Activated naive CD4-positive, alpha-beta T cell treated with anti-CD3 and anti-CD28 coated beads, Interleukin-2, amount 50 U/mL, for 72 hours (primary cell): ENCODE results near the gene CNGA1. TPM values are rescaled to one million over a fixed set of nuclear protein-coding genes. Genes with fewer than 3 reads are reported as not detected.
"Not testable (repeated sequence)": the region's sequence is repeated elsewhere in the genome, so short reads cannot be mapped to it uniquely, and the experiment has no call there.

Experiments
- ATAC-seq, 2 donors: fragments of 150-1000 bp; cut with Tn5 transposase; 2 replicates each; pipeline ENCODE4 v1.10.0; 2021; ENCODE audit warnings: mild to moderate bottlenecking in 2 of 2, moderate library complexity in 2 of 2
- DNase-seq, 2 donors: peaks; one replicate each; pipeline ENCODE4 v3.0.0; 2021 to 2022; ENCODE audit warnings: low spot score in 2 of 2
- H3K27ac Mint-ChIP-seq, 2 donors: one replicate each; pipeline ENCODE4 v1.8.0; 2022; ENCODE audit warnings: mild to moderate bottlenecking in 2 of 2, mixed read lengths in 2 of 2
- H3K36me3 Mint-ChIP-seq, 2 donors: one replicate each; pipeline ENCODE4 v1.8.0; 2022; ENCODE audit warnings: mixed read lengths in 2 of 2
- H3K9me3 Mint-ChIP-seq, 2 donors: one replicate each; pipeline ENCODE4 v1.8.0; 2022; ENCODE audit warnings: mixed read lengths in 2 of 2
- total RNA-seq, 2 donors: library from RNA; stranded (reverse); gene quantifications; one replicate each; pipeline ENCODE4 v1.2.3, GENCODE V29; 2022

CNGA1 gene
- total RNA-seq, 2 donors from 2014 or later = 0.27 to 0.55 TPM

GRCh38 chr4:47939456-47939855, 77.0 kb downstream of the CNGA1 start:
- H3K9me3 Mint-ChIP-seq = no peaks in the 10 kb centered on the region
- H3K36me3 Mint-ChIP-seq = no peaks in the 10 kb centered on the region
- H3K27ac Mint-ChIP-seq = no peak overlapping the region

DNA sequence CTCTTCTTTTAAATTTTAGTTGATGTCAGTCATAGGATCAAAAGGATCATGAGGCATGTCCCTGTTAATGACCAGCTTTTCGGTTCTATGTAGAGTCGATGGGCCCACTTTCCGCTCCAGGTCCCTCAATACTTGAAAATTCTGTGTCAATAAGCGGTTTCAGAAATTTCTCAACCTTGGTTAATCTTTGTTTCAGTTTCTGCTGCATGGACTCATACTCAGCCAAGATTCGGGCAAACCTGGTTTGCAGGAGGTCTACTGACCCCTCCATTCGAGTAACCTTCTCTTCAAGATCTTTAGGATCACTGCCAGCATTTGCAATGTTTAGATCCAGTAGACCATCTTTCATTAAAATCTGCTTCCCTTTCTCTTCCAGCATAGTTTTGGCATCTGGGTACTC, 80.1 kb downstream of the CNGA1 start:
- H3K9me3 Mint-ChIP-seq = no peaks in the 10 kb centered on the region

More at GRCh38 chr4:47939456-47939855, 77.0 kb downstream of the CNGA1 start:
- no peak for ATAC-seq
- DNase-seq = no peak

DNA sequence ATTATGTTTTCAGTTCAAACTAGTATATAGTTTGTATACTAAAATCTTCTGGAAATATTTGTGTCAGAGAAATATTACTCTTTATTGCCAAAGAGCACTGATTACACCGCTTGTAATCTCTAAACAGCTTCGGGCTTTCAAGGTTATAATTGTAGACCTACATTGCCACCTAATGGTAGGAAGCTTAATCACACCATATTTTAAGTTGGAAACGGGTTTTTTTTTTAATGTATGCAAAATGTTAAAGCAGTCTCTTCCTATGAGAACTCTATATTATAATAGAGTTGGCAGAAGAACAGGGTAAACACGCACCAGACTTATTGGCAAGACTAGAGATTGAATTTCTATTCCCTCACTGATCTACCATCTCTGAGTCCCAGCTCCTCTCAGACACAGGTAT, 82.6 kb downstream of the CNGA1 start:
- DNase-seq = no peak
- Mint-ChIP-seq H3K36me3 (no peaks in the 10 kb centered on the region), H3K27ac (no peak overlapping the region), H3K9me3 (no peaks in the 10 kb centered on the region)
- peak in 1 of 2 donors; percentile 34 for ATAC-seq

More for the DNA sequence above, 80.1 kb downstream of the CNGA1 start:
- no peaks in the 10 kb centered on the region for H3K36me3 Mint-ChIP-seq
- no peak for DNase-seq
- no peak overlapping the region for H3K27ac Mint-ChIP-seq
- no peak for ATAC-seq

- DNase-seq (no peak), ATAC-seq (no peak)
- Mint-ChIP-seq H3K36me3 (no peaks in the 10 kb centered on the region), H3K9me3 (no peaks in the 10 kb centered on the region), H3K27ac (no peak overlapping the region)
Observed at GRCh38 chr4:47930971-47931804, 85.3 kb downstream of the CNGA1 start.

GRCh38 chr4:47929682-47930201, 86.7 kb downstream of the CNGA1 start:
- DNase-seq (no peak), ATAC-seq (no peak)
- H3K36me3 Mint-ChIP-seq = no peaks in the 10 kb centered on the region
- H3K9me3 Mint-ChIP-seq = no peaks in the 10 kb centered on the region
- no peak overlapping the region for H3K27ac Mint-ChIP-seq

DNA sequence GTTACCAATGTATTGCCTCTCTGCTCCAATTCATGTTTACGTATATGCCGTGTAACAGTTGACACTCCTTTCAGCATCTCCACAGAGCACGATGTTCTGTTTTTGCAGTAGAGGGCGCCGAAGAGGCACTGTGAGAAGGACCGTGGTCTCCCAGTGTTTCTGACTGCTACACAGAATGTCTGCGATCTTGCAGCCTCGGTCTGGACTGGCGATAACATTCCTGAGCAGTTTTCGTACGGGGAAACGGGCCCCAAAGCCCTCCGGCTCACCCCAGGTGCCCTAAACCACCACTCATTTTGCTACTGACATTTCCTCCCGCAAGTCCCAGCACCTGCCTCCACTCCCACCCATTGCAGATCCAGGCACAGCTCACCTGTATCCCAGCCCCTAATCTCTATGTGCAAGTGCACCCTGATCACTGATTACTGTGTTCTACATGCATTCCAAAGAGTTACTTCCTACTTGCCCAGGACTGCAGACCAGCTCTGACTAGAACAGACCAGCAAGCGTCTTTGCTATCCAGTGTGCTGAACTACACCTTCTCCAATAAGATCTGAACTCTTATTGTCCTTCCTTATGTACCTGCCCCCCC, 89.7 kb downstream of the CNGA1 start:
- DNase-seq (peak in 1 of 2 donors; percentile 62), ATAC-seq (peak; percentile 87 to 96)
- H3K9me3 Mint-ChIP-seq = no peaks in the 10 kb centered on the region
- H3K27ac Mint-ChIP-seq = no peak overlapping the region
- no peaks in the 10 kb centered on the region for H3K36me3 Mint-ChIP-seq

- not testable (repeated sequence) for H3K9me3 Mint-ChIP-seq, DNase-seq, ATAC-seq, H3K36me3 Mint-ChIP-seq, H3K27ac Mint-ChIP-seq
Observed at GRCh38 chr4:47923261-47923608, 93.2 kb downstream of the CNGA1 start.

GRCh38 chr4:47922436-47923260, 93.8 kb downstream of the CNGA1 start:
- DNase-seq, ATAC-seq, H3K27ac Mint-ChIP-seq: not testable (repeated sequence)
- peaks cover 0 to 14% of the 10 kb centered on the region in 2 donors for H3K36me3 Mint-ChIP-seq
- peaks cover 0 to 11% of the 10 kb centered on the region in 2 donors for H3K9me3 Mint-ChIP-seq

DNA sequence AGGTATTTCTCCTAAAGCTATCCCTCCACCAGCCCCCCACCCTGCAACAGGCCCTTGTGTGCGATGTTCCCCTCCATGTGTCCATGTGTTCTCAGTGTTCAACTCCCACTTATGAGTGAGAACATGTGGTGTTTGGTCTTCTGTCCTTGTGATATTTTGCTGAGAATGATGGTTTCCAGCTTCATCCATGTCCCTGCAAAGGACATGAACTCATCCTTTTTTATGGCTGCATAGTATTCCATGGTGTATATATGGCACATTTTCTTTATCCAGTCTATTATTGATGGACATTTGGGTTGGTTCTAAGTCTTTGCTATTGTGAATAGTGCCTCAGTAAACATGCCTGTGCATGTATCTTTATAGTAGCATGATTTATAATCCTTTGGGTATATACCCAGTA, 99.3 kb downstream of the CNGA1 start:
- not testable (repeated sequence) for DNase-seq, H3K27ac Mint-ChIP-seq, ATAC-seq
- Mint-ChIP-seq H3K9me3 (peaks cover 0 to 11% of the 10 kb centered on the region in 2 donors), H3K36me3 (peaks cover 24 to 32% of the 10 kb centered on the region in 2 donors)

GRCh38 chr4:47915378-47915777, 101.1 kb downstream of the CNGA1 start:
- ATAC-seq (no peak), DNase-seq (no peak)
- peak overlapping the region in 1 of 2 donors; percentile 94 for H3K27ac Mint-ChIP-seq
- peaks cover 24 to 39% of the 10 kb centered on the region in 2 donors for H3K36me3 Mint-ChIP-seq
- peaks cover 0 to 11% of the 10 kb centered on the region in 2 donors for H3K9me3 Mint-ChIP-seq

DNA sequence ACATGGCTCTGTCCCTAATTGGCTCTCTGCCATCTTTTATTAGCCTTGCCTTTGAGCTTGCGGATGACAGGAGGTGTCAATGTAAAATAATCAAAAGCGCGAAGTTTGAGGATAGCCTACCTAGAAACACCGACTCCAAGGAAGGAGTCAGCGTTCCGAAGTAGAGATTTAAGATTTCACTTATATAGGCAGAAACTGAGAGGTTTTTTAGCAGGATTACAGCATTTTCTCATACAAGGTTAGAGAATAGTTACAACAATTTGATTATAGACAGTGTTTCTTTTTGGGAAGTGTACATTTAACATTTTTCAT, 101.6 kb downstream of the CNGA1 start:
- H3K9me3 Mint-ChIP-seq = peaks cover 0 to 11% of the 10 kb centered on the region in 2 donors
- ATAC-seq = no peak

GRCh38 chr4:47914220-47914925, 102.1 kb downstream of the CNGA1 start, which contains the start of gene NFXL1:
NFXL1 (minus strand) TSS chr4:47914583; CDS start chr4:47914203, 380 bp downstream.
- DNase-seq (peak; percentile 93 to 95), ATAC-seq (peak; percentile 95 to 98)
- Mint-ChIP-seq H3K36me3 (peaks cover 24 to 41% of the 10 kb centered on the region in 2 donors), H3K27ac (peak within 1 kb of the TSS; percentile 94 to 95), H3K9me3 (peaks cover 0 to 11% of the 10 kb centered on the region in 2 donors)

More for the DNA sequence above, 101.6 kb downstream of the CNGA1 start:
- H3K27ac Mint-ChIP-seq = peak overlapping the region; percentile 73 to 94
- H3K36me3 Mint-ChIP-seq = peaks cover 24 to 41% of the 10 kb centered on the region in 2 donors
- DNase-seq = no peak

- Mint-ChIP-seq H3K36me3 (peaks cover 24 to 40% of the 10 kb centered on the region in 2 donors), H3K27ac (peak overlapping the region; percentile 94 to 95), H3K9me3 (peaks cover 0 to 10% of the 10 kb centered on the region in 2 donors)
- ATAC-seq (peak; percentile 12 to 35), DNase-seq (peak; percentile 29 to 64)
Observed at GRCh38 chr4:47913861-47914219, 102.6 kb downstream of the CNGA1 start.

- peak overlapping the region; percentile 94 to 95 for H3K27ac Mint-ChIP-seq
- no peak for DNase-seq
- H3K9me3 Mint-ChIP-seq = peaks cover 0 to 5% of the 10 kb centered on the region in 2 donors
- peaks cover 25 to 38% of the 10 kb centered on the region in 2 donors for H3K36me3 Mint-ChIP-seq
- no peak for ATAC-seq
Observed at GRCh38 chr4:47913330-47913729, 103.2 kb downstream of the CNGA1 start.

GRCh38 chr4:47907089-47907646, 109.3 kb downstream of the CNGA1 start:
- no peak overlapping the region for H3K27ac Mint-ChIP-seq
- no peaks in the 10 kb centered on the region for H3K9me3 Mint-ChIP-seq
- peaks cover 6 to 15% of the 10 kb centered on the region in 2 donors for H3K36me3 Mint-ChIP-seq
- DNase-seq = no peak
- no peak for ATAC-seq

- Mint-ChIP-seq H3K9me3 (no peaks in the 10 kb centered on the region), H3K36me3 (peaks cover 4 to 9% of the 10 kb centered on the region in 2 donors), H3K27ac (no peak overlapping the region)
- ATAC-seq (no peak), DNase-seq (no peak)
Observed at GRCh38 chr4:47899639-47900038, 116.8 kb downstream of the CNGA1 start.
